GM18951 (cell line): ENCODE results near the gene VPS13A.
"Not testable (repeated sequence)": the region's sequence is repeated elsewhere in the genome, so short reads cannot be mapped to it uniquely, and the experiment has no call there.

Experiments
- POLR2A ChIP-seq: IDR thresholded peaks from 4 replicates; pipeline ENCODE4 v1.6.1; 2011; ENCODE audit warnings: mild to moderate bottlenecking; ENCODE audit not compliant: insufficient read length, insufficient read depth; ENCODE audit errors: extremely low read depth
- in situ Hi-C: fragments of 300-500 bp; cut with MboI; formaldehyde crosslinking; loops from one replicate; pipeline ENCODE4 v1.12.0; 2022; ENCODE audit warnings: low sequenced_read_pairs, mixed read lengths, inconsistent platforms; ENCODE audit not compliant: unreplicated experiment

Gene VPS13A

GRCh38 chr9:77224746-77225312 is 47.5 kb downstream of the VPS13A start:
- in situ Hi-C loops: no loop called here
- no peak for TF ChIP-seq POLR2A

GRCh38 chr9:77236693-77237092 is 59.4 kb downstream of the VPS13A start:
- TF ChIP-seq POLR2A: no peak
- in situ Hi-C loops: no loop called here

- in situ Hi-C loops: no loop called here
- TF ChIP-seq POLR2A: no peak
Measured at GRCh38 chr9:77237896-77238295, 60.6 kb downstream of the VPS13A start.

GRCh38 chr9:77251050-77251449 is 73.7 kb downstream of the VPS13A start:
- in situ Hi-C loops: no loop called here
- TF ChIP-seq POLR2A: no peak

- TF ChIP-seq POLR2A: no peak
Measured at GRCh38 chr9:77257275-77257674, 79.9 kb downstream of the VPS13A start.

GRCh38 chr9:77261605-77262004 is 84.3 kb downstream of the VPS13A start:
- in situ Hi-C loops: no loop called here
- no peak for TF ChIP-seq POLR2A

More at GRCh38 chr9:77257275-77257674, 79.9 kb downstream of the VPS13A start:
- in situ Hi-C loops: no loop called here

GRCh38 chr9:77267762-77268161 is 90.4 kb downstream of the VPS13A start:
- in situ Hi-C loops: not testable (repeated sequence)

GRCh38 chr9:77271023-77271690 is 93.8 kb downstream of the VPS13A start:
- in situ Hi-C loops: no loop called here

GRCh38 chr9:77276799-77277198 is 99.5 kb downstream of the VPS13A start:
- in situ Hi-C loops: no loop called here
- no peak for TF ChIP-seq POLR2A

More at GRCh38 chr9:77271023-77271690, 93.8 kb downstream of the VPS13A start:
- TF ChIP-seq POLR2A: no peak

GRCh38 chr9:77277719-77278118 is 100.4 kb downstream of the VPS13A start:
- TF ChIP-seq POLR2A: no peak
- in situ Hi-C loops: no loop called here

- in situ Hi-C loops: no loop called here
- no peak for TF ChIP-seq POLR2A
Measured at GRCh38 chr9:77283991-77284390, 106.7 kb downstream of the VPS13A start.

- in situ Hi-C loops: no loop called here
- TF ChIP-seq POLR2A: no peak
Measured at GRCh38 chr9:77284616-77285015, 107.3 kb downstream of the VPS13A start.

GRCh38 chr9:77290373-77290772 is 113.0 kb downstream of the VPS13A start:
- in situ Hi-C loops: no loop called here
- no peak for TF ChIP-seq POLR2A

- in situ Hi-C loops: no loop called here
- no peak for TF ChIP-seq POLR2A
Measured at GRCh38 chr9:77291714-77292113, 114.4 kb downstream of the VPS13A start.
